SU-DHL-6 (cell line): ENCODE results near the gene SLC9A9.

Experiments used
- EZH2phosphoT487 ChIP-seq: fragments of 200-600 bp; sonication (generic), shearing (Covaris generic); conservative IDR thresholded peaks from 2 replicates; pipeline ENCODE4 v1.6.1; 2018; ENCODE audit warnings: mild to moderate bottlenecking, antibody characterized with exemption, low read length, moderate library complexity, mixed read lengths
- TF ChIP-seq, protein P1 (sequence below): fragments of 200-600 bp; sonication (generic); IDR thresholded peaks from one replicate; pipeline ENCODE4 v1.5.1; 2017; ENCODE audit warnings: antibody characterized with exemption, mild to moderate bottlenecking, low read length, moderate library complexity; ENCODE audit not compliant: insufficient read depth, poor library complexity, severe bottlenecking

DNA sequence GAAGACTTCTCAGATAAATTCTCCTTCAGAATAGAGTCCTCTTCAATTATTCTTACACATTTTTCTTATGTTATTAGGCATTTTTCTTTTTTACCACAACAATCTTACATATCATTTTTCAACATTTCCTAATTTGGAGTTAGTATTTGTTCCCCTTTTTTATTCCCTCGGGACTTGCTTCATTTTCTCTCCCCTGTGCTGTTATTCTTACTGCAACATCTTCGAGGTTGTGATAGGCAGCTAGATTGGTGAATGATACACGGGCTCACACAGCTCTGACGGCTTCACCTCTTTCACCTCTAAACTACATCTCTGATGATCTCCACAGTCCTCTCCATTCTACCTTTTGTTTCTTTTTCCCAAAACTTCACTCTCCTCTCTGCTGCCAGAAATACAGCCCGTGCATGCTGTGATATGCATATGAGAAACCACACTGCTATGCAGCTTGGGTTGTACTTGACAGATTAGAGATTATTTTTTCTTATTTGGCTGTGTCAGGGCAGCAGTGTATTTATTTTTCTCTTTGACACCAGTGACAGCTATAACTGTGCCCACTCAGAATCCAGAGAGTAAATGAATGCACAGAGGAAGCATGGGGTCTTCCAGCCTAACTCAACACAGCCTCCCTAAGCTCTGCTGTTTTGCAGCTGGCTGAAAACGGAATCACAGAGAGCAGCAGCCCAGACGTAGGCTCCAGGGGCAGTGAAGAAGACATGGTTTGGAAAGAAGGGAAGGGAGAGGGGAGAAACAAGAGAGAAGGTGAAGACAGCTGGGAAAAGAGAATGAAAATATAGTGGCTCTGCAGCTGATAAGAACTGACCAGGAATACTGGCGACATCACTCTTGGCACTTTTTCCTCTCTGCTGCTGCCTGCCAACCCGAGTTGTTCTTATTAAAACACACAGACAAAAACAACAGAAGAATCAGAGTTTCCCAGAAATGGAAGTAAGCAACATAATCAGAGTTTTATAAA lies 61.8 kb downstream of the SLC9A9 start:
- TF ChIP-seq, protein P1, sequence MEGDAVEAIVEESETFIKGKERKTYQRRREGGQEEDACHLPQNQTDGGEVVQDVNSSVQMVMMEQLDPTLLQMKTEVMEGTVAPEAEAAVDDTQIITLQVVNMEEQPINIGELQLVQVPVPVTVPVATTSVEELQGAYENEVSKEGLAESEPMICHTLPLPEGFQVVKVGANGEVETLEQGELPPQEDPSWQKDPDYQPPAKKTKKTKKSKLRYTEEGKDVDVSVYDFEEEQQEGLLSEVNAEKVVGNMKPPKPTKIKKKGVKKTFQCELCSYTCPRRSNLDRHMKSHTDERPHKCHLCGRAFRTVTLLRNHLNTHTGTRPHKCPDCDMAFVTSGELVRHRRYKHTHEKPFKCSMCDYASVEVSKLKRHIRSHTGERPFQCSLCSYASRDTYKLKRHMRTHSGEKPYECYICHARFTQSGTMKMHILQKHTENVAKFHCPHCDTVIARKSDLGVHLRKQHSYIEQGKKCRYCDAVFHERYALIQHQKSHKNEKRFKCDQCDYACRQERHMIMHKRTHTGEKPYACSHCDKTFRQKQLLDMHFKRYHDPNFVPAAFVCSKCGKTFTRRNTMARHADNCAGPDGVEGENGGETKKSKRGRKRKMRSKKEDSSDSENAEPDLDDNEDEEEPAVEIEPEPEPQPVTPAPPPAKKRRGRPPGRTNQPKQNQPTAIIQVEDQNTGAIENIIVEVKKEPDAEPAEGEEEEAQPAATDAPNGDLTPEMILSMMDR = no peak
- TF ChIP-seq EZH2phosphoT487 = no peak
